K562 (cell line): ENCODE data around the gene TUT4. TPM values are rescaled to one million over a fixed set of nuclear protein-coding genes. Genes with fewer than 3 reads are reported as not detected.

Experiments
- ATF3 ChIP-seq, 2 experiments: fragments of 450-650 bp in 1 of 2; sonication (generic) in 1 of 2; formaldehyde crosslinking in 1 of 2; IDR thresholded peaks in 1 of 2; conservative IDR thresholded peaks in 1 of 2; 2 replicates each; pipeline versions ENCODE4 v1.6.1 to v1.8.1; 2016 to 2023; ENCODE audit warnings: mild to moderate bottlenecking in 2 of 2, moderate library complexity in 2 of 2, inconsistent platforms in 1 of 2, missing genetic modification reagents in 1 of 2
- BCL6 ChIP-seq: fragments of 250-450 bp; sonication (Bioruptor Pico); IDR thresholded peaks from 2 replicates; pipeline ENCODE4 v1.4.0; 2020
- CGGBP1 ChIP-seq: fragments of 250-450 bp; sonication (Bioruptor Pico); IDR thresholded peaks from 2 replicates; pipeline ENCODE4 v1.9.0; 2021; ENCODE audit warnings: mild to moderate bottlenecking
- CREB3 ChIP-seq: fragments of 450-650 bp; conservative IDR thresholded peaks from 2 replicates; pipeline ENCODE4 v1.6.1; 2016; ENCODE audit warnings: missing genetic modification characterization, low read depth, mild to moderate bottlenecking, missing compliant biosample characterization, moderate library complexity
- CTCFL ChIP-seq: IDR thresholded peaks from 2 replicates; pipeline ENCODE4 v1.6.1; 2011; ENCODE audit warnings: borderline replicate concordance, low read depth, mild to moderate bottlenecking, moderate library complexity, low read length; ENCODE audit not compliant: insufficient read depth, poor library complexity, severe bottlenecking
- E2F8 ChIP-seq: fragments of 450-650 bp; IDR thresholded peaks from 2 replicates; pipeline ENCODE4 v1.7.1; 2018; ENCODE audit warnings: mild to moderate bottlenecking, low read depth; ENCODE audit not compliant: partially characterized antibody
- FOXP1 ChIP-seq: sonication (generic); formaldehyde crosslinking; IDR thresholded peaks from 2 replicates; pipeline ENCODE4 v1.8.0; 2022; ENCODE audit warnings: mild to moderate bottlenecking, missing genetic modification reagents
- HNRNPH1 ChIP-seq: fragments of 200-400 bp; formaldehyde crosslinking; optimal IDR thresholded peaks from 2 replicates; pipeline ENCODE3; 2017; ENCODE audit warnings: low read depth, mild to moderate bottlenecking, low read length, moderate library complexity
- MTF1 ChIP-seq: fragments of 250-450 bp; sonication (Bioruptor Pico); IDR thresholded peaks from 2 replicates; pipeline ENCODE4 v1.9.0; 2021; ENCODE audit warnings: moderate library complexity, mild to moderate bottlenecking, inconsistent platforms, borderline replicate concordance
- NFIX ChIP-seq: fragments of 250-450 bp; sonication (Bioruptor Pico); IDR thresholded peaks from 2 replicates; pipeline ENCODE4 v1.4.0; 2020; ENCODE audit warnings: low read depth, mild to moderate bottlenecking, moderate library complexity
- NR3C1 ChIP-seq: sonication (generic); formaldehyde crosslinking; IDR thresholded peaks from 2 replicates; pipeline ENCODE4 v1.8.1; 2022; ENCODE audit warnings: missing genetic modification reagents
- PHF8 ChIP-seq: fragments of 200-600 bp; sonication (generic); IDR thresholded peaks from 2 replicates; pipeline ENCODE4 v1.6.1; 2012; ENCODE audit warnings: mixed run types, mild to moderate bottlenecking, inconsistent platforms, low read length, moderate library complexity, borderline replicate concordance
- RB1 ChIP-seq: fragments of 450-650 bp; IDR thresholded peaks from 2 replicates; pipeline ENCODE4 v1.6.1; 2017; ENCODE audit warnings: low read depth, mild to moderate bottlenecking
- SMARCE1 ChIP-seq: fragments of 450-650 bp; IDR thresholded peaks from 2 replicates; pipeline ENCODE4 v1.7.1; 2016; ENCODE audit warnings: mild to moderate bottlenecking
- TRIM28 ChIP-seq: fragments of 450-650 bp; IDR thresholded peaks from 2 replicates; pipeline ENCODE4 v1.6.1; 2017
- ZNF512 ChIP-seq: IDR thresholded peaks from 2 replicates; pipeline ENCODE4 v1.6.1; 2016; ENCODE audit warnings: missing genetic modification characterization, missing compliant biosample characterization
- ZNF780A ChIP-seq: fragments of 250-450 bp; sonication (Bioruptor Pico); IDR thresholded peaks from 2 replicates; pipeline ENCODE4 v1.5.0; 2021; ENCODE audit warnings: mild to moderate bottlenecking
- polyA plus RNA-seq, 8 experiments: library from polyadenylated mRNA; depleted of rRNA in 4 of 8; stranded (reverse) in 5 of 8; unstranded in 3 of 8; fragments of >200 nt; fragmentation: Nextera tagmentation in 2 of 8; fragmentation: Illumina TruSeq in 1 of 8; extraction: Ambion mirVana in 2 of 8; extraction: Trizol in 1 of 8; gene quantifications; 2 replicates each; pipeline versions ENCODE4 v1.2.1 to v1.2.3, GENCODE V29; 2011 to 2014; ENCODE audit warnings: inconsistent platforms in 1 of 8, missing spikeins in 1 of 8
- total RNA-seq, 7 experiments: library from RNA; depleted of rRNA in 6 of 7; stranded (reverse); fragments of >200 nt in 6 of 7; fragmentation: Illumina TruSeq in 2 of 7; extraction: Trizol in 2 of 7; gene quantifications; 2 replicates each; pipeline versions ENCODE4 v1.2.1 to v1.2.3, GENCODE V29; 2011 to 2021; ENCODE audit warnings: low replicate concordance in 1 of 7

TUT4 gene
- total and polyA plus RNA-seq, 9 of the 15 experiments (the other 6 are each of a cell fraction or from before 2014, with no cell fraction given), result 15.8 to 53.5 (median 36.7) TPM

- TF ChIP-seq CTCFL, result peak; percentile 94
- peak; percentile 73; the same call in 1 of the 2 replicates for TF ChIP-seq RB1
- TF ChIP-seq SMARCE1, result peak; percentile 45; the same call in 1 of the 2 replicates
- no peak for TF ChIP-seq CREB3
- TF ChIP-seq TRIM28, result no peak
- no peak for TF ChIP-seq CGGBP1 (CRISPR knock-in tag)
- TF ChIP-seq ATF3 (IDR thresholded peaks at IDR 0.05), result peak; percentile 88
- TF ChIP-seq ATF3 (CRISPR knock-in tag; conservative IDR thresholded peaks at IDR 0.05), result peak; percentile 89
- TF ChIP-seq E2F8, result peak; percentile 91
- no peak for TF ChIP-seq MTF1 (CRISPR knock-in tag)
- TF ChIP-seq ZNF780A, result no peak
- peak; percentile 97 for TF ChIP-seq PHF8
- TF ChIP-seq ZNF512 (tag), result no peak
- no peak for TF ChIP-seq BCL6 (CRISPR knock-in tag)
- TF ChIP-seq NR3C1 (CRISPR knock-in tag), result no peak
- TF ChIP-seq NFIX, result no peak
- TF ChIP-seq HNRNPH1, result no peak
- TF ChIP-seq FOXP1 (CRISPR knock-in tag), result peak; percentile 87; the same call in 1 of the 2 replicates
These were observed 148.5 kb downstream of the TUT4 start, which contains the start of the genes ORC1 and PRPF38A (continued) for GRCh38 chr1:52404116-52404974.
